ENCODE data around the gene AHDC1. TPM values are rescaled to one million over a fixed set of nuclear protein-coding genes. Genes with fewer than 3 reads are reported as not detected.
A peak's percentile ranks its signal among the peaks of the same experiment; 100 is the strongest.

The AHDC1 gene
- total and polyA plus RNA-seq, 2 experiments from 2014 or later: 3.9 to 5.3 TPM

- Histone ChIP-seq H3K4me2 (ENCODE audit: unreplicated experiment) (no peak overlapping the region), H3K79me2 (ENCODE audit: insufficient read depth) (no peaks in the 10 kb centered on the region), H3K9me2 (ENCODE audit: insufficient read depth) (no peaks in the 10 kb centered on the region), H3K27me3 (replicated peaks; ENCODE audit: insufficient read depth) (no peaks in the 10 kb centered on the region), H3K9me3 (ENCODE audit: low read depth) (no peaks in the 10 kb centered on the region), H3K27ac (no peak overlapping the region), H3K9ac (no peak overlapping the region), H3K4me3 (no peak overlapping the region), H3F3A (ENCODE audit: insufficient read depth) (peaks cover 6% of the 10 kb centered on the region; the same call in 1 of the 2 replicates), H3K4me1 (ENCODE audit: insufficient read depth) (peaks cover 7% of the 10 kb centered on the region; the same call in 1 of the 2 replicates), H3K36me3 (ENCODE audit: low read depth) (no peaks in the 10 kb centered on the region), H2AFZ (no peak overlapping the region), H4K20me1 (ENCODE audit: insufficient read depth) (no peaks in the 10 kb centered on the region)
- TF ChIP-seq EZH2 (IDR thresholded peaks at IDR 0.05; ENCODE audit: insufficient read depth, poor library complexity, severe bottlenecking) (no peak), EZH2phosphoT487 (IDR thresholded peaks at IDR 0.05; ENCODE audit: insufficient read depth, low read depth) (no peak)
- WGBS, 2 experiments (ENCODE audit: low coverage in 1 of 2, low lambda C conversion rate in 2 of 2, missing lambda C conversion rate in 2 of 2): 28% methylated on average over 7 to 8 of the region's 8 CpGs
- in situ Hi-C loops (cut with MboI): no loop called here
- peak; percentile 43 for DNase-seq
These were observed 107.3 kb downstream of the AHDC1 start for GRCh38 chr1:27496604-27497155.

DNA sequence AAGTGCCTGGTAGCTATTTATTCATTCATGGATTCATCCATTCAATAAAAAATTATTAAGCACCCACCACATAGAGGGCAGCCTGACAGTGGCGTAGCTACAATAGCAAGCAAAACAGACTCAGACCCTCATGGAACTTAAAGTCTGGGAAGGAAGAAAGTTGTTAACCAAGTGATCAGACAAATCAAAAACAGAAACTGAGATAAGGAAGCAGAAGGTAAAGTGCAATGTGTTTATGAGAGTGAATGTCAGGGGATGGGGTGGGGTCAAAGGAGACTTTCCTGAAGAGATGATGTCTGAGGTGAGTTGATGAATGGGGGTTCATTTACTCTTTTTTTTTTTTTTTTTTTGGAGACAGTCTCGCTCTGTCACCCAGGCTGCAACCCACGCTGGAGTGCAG, 111.1 kb downstream of the AHDC1 start:
- peaks cover 17% of the 10 kb centered on the region for H3K4me1 ChIP-seq (ENCODE audit: insufficient read depth)
- 92 to 100% methylated on average over 3 of the region's 3 CpGs for WGBS, 2 experiments (ENCODE audit: low coverage in 1 of 2, low lambda C conversion rate in 2 of 2, missing lambda C conversion rate in 2 of 2)
- no peaks in the 10 kb centered on the region for H4K20me1 ChIP-seq (ENCODE audit: insufficient read depth)
- peaks cover 22% of the 10 kb centered on the region for H3K79me2 ChIP-seq (ENCODE audit: insufficient read depth)
- H3K27me3 ChIP-seq (replicated peaks; ENCODE audit: insufficient read depth): no peaks in the 10 kb centered on the region
- no peak overlapping the region for H3K4me2 ChIP-seq (ENCODE audit: unreplicated experiment)
- H2AFZ ChIP-seq: peak overlapping the region; percentile 85
- no peak overlapping the region for H3K27ac ChIP-seq
- H3K4me3 ChIP-seq: no peak overlapping the region
- TF ChIP-seq EZH2 (IDR thresholded peaks at IDR 0.05; ENCODE audit: insufficient read depth, poor library complexity, severe bottlenecking) (no peak), EZH2phosphoT487 (IDR thresholded peaks at IDR 0.05; ENCODE audit: insufficient read depth, low read depth) (no peak)
- no peak overlapping the region for H3K9ac ChIP-seq
- no peaks in the 10 kb centered on the region for H3K36me3 ChIP-seq (ENCODE audit: low read depth)
- H3K9me2 ChIP-seq (ENCODE audit: insufficient read depth): no peaks in the 10 kb centered on the region
- no peak for DNase-seq
- H3K9me3 ChIP-seq (ENCODE audit: low read depth): no peaks in the 10 kb centered on the region
- in situ Hi-C loops (cut with MboI): no loop called here
- peaks cover 18% of the 10 kb centered on the region for H3F3A ChIP-seq (ENCODE audit: insufficient read depth)

DNA sequence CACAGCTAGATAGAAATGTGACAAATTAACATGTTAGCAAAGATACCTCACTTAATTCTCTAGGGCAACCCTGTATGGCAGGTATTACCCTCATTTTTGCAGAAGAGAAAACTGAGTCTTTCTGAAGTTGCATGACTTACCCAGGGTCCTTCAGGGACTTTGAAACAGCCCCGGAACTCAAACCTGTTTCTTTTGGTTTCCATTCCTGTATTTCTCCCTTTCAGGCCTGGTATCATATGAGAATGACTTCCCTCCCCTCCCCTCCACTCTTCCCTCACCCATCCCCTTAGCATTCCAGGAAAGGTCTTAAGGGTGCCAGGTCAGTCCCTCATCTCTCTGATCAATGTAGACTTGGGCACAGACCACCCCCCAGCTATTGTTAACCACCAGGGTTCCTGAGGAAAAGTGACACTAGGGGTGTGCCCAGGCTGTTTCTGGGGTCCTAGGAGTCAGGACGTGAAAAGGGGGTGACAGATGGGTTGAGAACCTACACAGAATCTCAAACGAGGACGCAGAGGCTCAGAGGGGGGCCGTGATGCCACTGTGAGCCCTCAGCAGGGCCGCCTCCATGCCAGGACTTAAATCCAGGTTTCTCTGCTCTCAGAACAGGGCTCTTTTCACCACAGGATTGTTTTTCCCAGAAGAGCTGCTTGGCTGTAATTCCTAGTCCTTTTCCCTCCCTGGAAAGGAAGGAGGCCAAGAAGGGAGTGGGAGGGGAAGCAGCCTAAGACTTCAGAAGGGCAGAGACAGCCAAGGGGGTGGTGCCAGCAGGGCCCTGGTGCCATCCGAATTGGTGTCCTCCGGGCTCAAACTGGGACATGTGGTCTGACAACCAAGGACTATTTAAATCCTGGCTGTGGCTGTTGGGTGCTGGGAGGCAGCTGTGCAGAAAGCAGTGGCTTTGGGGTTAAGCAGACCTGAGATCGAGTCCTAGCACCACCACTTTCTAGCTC, 111.9 kb downstream of the AHDC1 start:
- WGBS, 2 experiments (ENCODE audit: low coverage in 1 of 2, low lambda C conversion rate in 2 of 2, missing lambda C conversion rate in 2 of 2): 15% methylated on average over 9 of the region's 9 CpGs
- Histone ChIP-seq H2AFZ (peak overlapping the region; percentile 85), H3K4me1 (ENCODE audit: insufficient read depth) (peaks cover 18% of the 10 kb centered on the region), H3K9me3 (ENCODE audit: low read depth) (no peaks in the 10 kb centered on the region), H3F3A (ENCODE audit: insufficient read depth) (peaks cover 20% of the 10 kb centered on the region), H3K4me3 (no peak overlapping the region), H4K20me1 (ENCODE audit: insufficient read depth) (no peaks in the 10 kb centered on the region), H3K27me3 (replicated peaks; ENCODE audit: insufficient read depth) (no peaks in the 10 kb centered on the region), H3K4me2 (ENCODE audit: unreplicated experiment) (peak overlapping the region; percentile 29), H3K9ac (peak overlapping the region; percentile 42), H3K9me2 (ENCODE audit: insufficient read depth) (no peaks in the 10 kb centered on the region), H3K27ac (peak overlapping the region; percentile 17; the same call in 1 of the 2 replicates), H3K36me3 (ENCODE audit: low read depth) (no peaks in the 10 kb centered on the region), H3K79me2 (ENCODE audit: insufficient read depth) (peaks cover 27% of the 10 kb centered on the region)
- peak; percentile 34 for DNase-seq
- TF ChIP-seq EZH2phosphoT487 (IDR thresholded peaks at IDR 0.05; ENCODE audit: insufficient read depth, low read depth) (no peak), EZH2 (IDR thresholded peaks at IDR 0.05; ENCODE audit: insufficient read depth, poor library complexity, severe bottlenecking) (no peak)
- in situ Hi-C loops (cut with MboI): no loop called here

DNA sequence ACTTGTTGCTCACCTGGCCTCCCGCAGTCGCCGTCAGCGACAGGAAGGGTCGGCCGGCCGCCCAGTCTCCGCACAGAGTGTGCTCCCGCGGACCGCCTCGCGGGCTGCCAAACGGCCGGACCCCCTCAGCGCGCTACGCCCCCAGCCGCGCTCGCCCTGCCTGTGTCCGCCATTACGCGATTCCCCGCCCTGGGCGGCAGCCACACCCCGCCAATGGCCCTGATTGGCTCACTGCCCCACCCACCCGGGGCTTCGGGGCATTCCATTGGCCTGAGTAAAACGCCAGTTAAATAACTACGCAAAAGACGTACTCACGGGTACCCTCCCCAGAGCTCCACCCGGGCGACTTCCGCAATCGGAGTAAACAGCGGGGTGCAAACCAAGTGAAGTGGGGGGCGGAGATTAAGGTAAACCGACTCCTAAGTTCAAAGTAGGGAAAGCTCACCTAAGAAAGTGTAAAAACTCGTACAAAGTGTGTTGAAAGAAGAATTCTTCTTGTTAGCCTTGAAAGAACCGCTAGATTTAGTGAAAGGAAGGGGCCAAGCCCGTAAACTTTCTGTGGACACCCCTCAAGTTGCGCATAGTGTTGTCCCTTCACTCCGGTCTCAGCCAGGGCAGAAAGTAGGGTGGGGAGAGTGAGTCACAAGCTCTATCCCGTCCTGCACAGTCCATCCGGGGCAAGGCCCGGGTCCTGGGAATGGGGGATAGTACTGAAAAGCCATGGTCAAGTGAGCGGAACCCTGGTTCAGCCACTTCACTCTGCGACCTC, 113.8 kb downstream of the AHDC1 start, which contains the start of gene WASF2:
Gene WASF2 (minus strand): TSS at position 195 of the 769 bp plus-strand sequence. CDS start 61,277 bp downstream, outside the sequence.
- Histone ChIP-seq H3K9me2 (ENCODE audit: insufficient read depth) (no peaks in the 10 kb centered on the region), H3K4me2 (ENCODE audit: unreplicated experiment) (peak within 1 kb of the TSS; percentile 83), H3K4me1 (ENCODE audit: insufficient read depth) (peaks cover 18% of the 10 kb centered on the region), H3K27me3 (replicated peaks; ENCODE audit: insufficient read depth) (no peaks in the 10 kb centered on the region), H3K9me3 (ENCODE audit: low read depth) (no peaks in the 10 kb centered on the region), H3K9ac (peak within 1 kb of the TSS; percentile 98), H3K36me3 (ENCODE audit: low read depth) (no peaks in the 10 kb centered on the region), H2AFZ (peak within 1 kb of the TSS; percentile 86), H3K79me2 (ENCODE audit: insufficient read depth) (peaks cover 45% of the 10 kb centered on the region), H3K27ac (peak within 1 kb of the TSS; percentile 86), H3F3A (ENCODE audit: insufficient read depth) (peaks cover 20% of the 10 kb centered on the region), H3K4me3 (peak within 1 kb of the TSS; percentile 100), H4K20me1 (ENCODE audit: insufficient read depth) (peaks cover 11% of the 10 kb centered on the region)
- DNase-seq: peak; percentile 98
- 1% methylated on average over 35 to 48 of the region's 50 CpGs for WGBS, 2 experiments (ENCODE audit: low coverage in 1 of 2, low lambda C conversion rate in 2 of 2, missing lambda C conversion rate in 2 of 2)
- in situ Hi-C loops (cut with MboI): no loop called here
- TF ChIP-seq EZH2phosphoT487 (IDR thresholded peaks at IDR 0.05; ENCODE audit: insufficient read depth, low read depth): no peak
- no peak for TF ChIP-seq EZH2 (IDR thresholded peaks at IDR 0.05; ENCODE audit: insufficient read depth, poor library complexity, severe bottlenecking)
